ENCODE data around the gene KAZN.

DNA sequence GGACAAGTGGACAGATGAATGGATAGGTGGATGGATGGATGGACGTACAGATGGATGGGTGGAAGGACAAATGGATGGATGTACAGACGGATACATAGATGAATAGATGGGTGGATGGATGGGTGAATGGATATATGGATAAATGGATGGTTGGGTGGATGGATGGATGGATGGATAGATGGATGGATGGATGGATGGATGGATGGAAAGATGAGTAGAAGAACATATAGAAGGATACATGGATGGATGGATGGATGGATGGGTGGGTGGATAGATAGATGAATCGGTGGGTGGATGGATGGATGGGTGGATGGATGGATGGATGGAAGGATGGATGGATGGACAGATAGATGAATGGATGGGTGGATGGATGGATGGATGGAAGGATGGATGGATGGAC is 274.3 kb downstream of the KAZN start:
- TF ChIP-seq, protein P1, sequence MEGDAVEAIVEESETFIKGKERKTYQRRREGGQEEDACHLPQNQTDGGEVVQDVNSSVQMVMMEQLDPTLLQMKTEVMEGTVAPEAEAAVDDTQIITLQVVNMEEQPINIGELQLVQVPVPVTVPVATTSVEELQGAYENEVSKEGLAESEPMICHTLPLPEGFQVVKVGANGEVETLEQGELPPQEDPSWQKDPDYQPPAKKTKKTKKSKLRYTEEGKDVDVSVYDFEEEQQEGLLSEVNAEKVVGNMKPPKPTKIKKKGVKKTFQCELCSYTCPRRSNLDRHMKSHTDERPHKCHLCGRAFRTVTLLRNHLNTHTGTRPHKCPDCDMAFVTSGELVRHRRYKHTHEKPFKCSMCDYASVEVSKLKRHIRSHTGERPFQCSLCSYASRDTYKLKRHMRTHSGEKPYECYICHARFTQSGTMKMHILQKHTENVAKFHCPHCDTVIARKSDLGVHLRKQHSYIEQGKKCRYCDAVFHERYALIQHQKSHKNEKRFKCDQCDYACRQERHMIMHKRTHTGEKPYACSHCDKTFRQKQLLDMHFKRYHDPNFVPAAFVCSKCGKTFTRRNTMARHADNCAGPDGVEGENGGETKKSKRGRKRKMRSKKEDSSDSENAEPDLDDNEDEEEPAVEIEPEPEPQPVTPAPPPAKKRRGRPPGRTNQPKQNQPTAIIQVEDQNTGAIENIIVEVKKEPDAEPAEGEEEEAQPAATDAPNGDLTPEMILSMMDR (optimal IDR thresholded peaks at IDR 0.05 in 1 of 3, IDR thresholded peaks at IDR 0.05 in 1 of 3, conservative IDR thresholded peaks at IDR 0.05 in 1 of 3; ENCODE audit: extremely low read depth in 1 of 3, insufficient read depth in 2 of 3, low read length in 3 of 3), result no peak
- no peak for TF ChIP-seq EZH2 (IDR thresholded peaks at IDR 0.05; ENCODE audit: low read length)
